Inferior parietal cortex (tissue), 1 donor: Measurements from ENCODE around the gene RYR3.

Experiments
- DNase-seq: peaks from one replicate; pipeline ENCODE4 v3.0.0-alpha.2; 2016; ENCODE audit errors: extremely low spot score

RYR3 gene

GRCh38 chr15:33823119-33823518, 512.4 kb downstream of the RYR3 start:
- no peak for DNase-seq

GRCh38 chr15:33825453-33825852, 514.7 kb downstream of the RYR3 start:
- DNase-seq: no peak

GRCh38 chr15:33826201-33826600, 515.4 kb downstream of the RYR3 start:
- no peak for DNase-seq

- DNase-seq: no peak
Observed at GRCh38 chr15:33830351-33830750, 519.6 kb downstream of the RYR3 start.

- no peak for DNase-seq
Observed at GRCh38 chr15:33831646-33832045, 520.9 kb downstream of the RYR3 start.

- DNase-seq: no peak
Observed at GRCh38 chr15:33834892-33835743, 524.4 kb downstream of the RYR3 start.

GRCh38 chr15:33837294-33837693, 526.5 kb downstream of the RYR3 start:
- no peak for DNase-seq

GRCh38 chr15:33839540-33839939, 528.8 kb downstream of the RYR3 start:
- no peak for DNase-seq

GRCh38 chr15:33840615-33841014, 529.8 kb downstream of the RYR3 start:
- no peak for DNase-seq

GRCh38 chr15:33844186-33844585, 533.4 kb downstream of the RYR3 start:
- no peak for DNase-seq

GRCh38 chr15:33844597-33844996, 533.8 kb downstream of the RYR3 start:
- DNase-seq: no peak

GRCh38 chr15:33846142-33846541, 535.4 kb downstream of the RYR3 start:
- DNase-seq: no peak

GRCh38 chr15:33846862-33847261, 536.1 kb downstream of the RYR3 start:
- no peak for DNase-seq

- no peak for DNase-seq
Observed at GRCh38 chr15:33848011-33848410, 537.2 kb downstream of the RYR3 start.

GRCh38 chr15:33851079-33851478, 540.3 kb downstream of the RYR3 start:
- DNase-seq: no peak

GRCh38 chr15:33852094-33852493, 541.3 kb downstream of the RYR3 start:
- DNase-seq: no peak

- DNase-seq: no peak
Observed at GRCh38 chr15:33852570-33852969, 541.8 kb downstream of the RYR3 start.

- DNase-seq: no peak
Observed at GRCh38 chr15:33857726-33858125, 547.0 kb downstream of the RYR3 start.

GRCh38 chr15:33858836-33859235, 548.1 kb downstream of the RYR3 start:
- no peak for DNase-seq

- DNase-seq: no peak
Observed at GRCh38 chr15:33859992-33860545, 549.3 kb downstream of the RYR3 start.

GRCh38 chr15:33860754-33861153, 550.0 kb downstream of the RYR3 start:
- DNase-seq: no peak

- DNase-seq: no peak
Observed at GRCh38 chr15:33864360-33865075, 553.8 kb downstream of the RYR3 start.

GRCh38 chr15:33865416-33865815, 554.6 kb downstream of the RYR3 start:
- DNase-seq: no peak
